HG03108 (cell line): ENCODE data around the gene AJM1.
"Not testable (repeated sequence)": the region's sequence is repeated elsewhere in the genome, so short reads cannot be mapped to it uniquely, and the experiment has no call there.

Source experiments
- ATAC-seq: cut with Tn5 transposase; IDR thresholded peaks from one replicate; pipeline ENCODE4 v1.9.1; 2021; ENCODE audit warnings: moderate library complexity; ENCODE audit not compliant: unreplicated experiment

AJM1 gene

GRCh38 chr9:136866898-136867421 is 24.7 kb downstream of the AJM1 start:
- not testable (repeated sequence) for ATAC-seq

GRCh38 chr9:136867480-136867879 is 25.2 kb downstream of the AJM1 start:
- ATAC-seq: no peak

GRCh38 chr9:136867917-136868316 is 25.6 kb downstream of the AJM1 start:
- ATAC-seq: no peak

GRCh38 chr9:136868644-136869043 is 26.4 kb downstream of the AJM1 start:
- ATAC-seq: no peak

GRCh38 chr9:136869611-136870010 is 27.3 kb downstream of the AJM1 start:
- ATAC-seq: not testable (repeated sequence)

- no peak for ATAC-seq
These were observed 32.9 kb downstream of the AJM1 start for GRCh38 chr9:136875155-136875554.

- no peak for ATAC-seq
These were observed 34.2 kb downstream of the AJM1 start for GRCh38 chr9:136876476-136876875.

- no peak for ATAC-seq
These were observed 38.4 kb downstream of the AJM1 start for GRCh38 chr9:136880651-136881050.

GRCh38 chr9:136881691-136882108 is 39.4 kb downstream of the AJM1 start:
- ATAC-seq: peak; percentile 30

GRCh38 chr9:136882109-136882946 is 40.0 kb downstream of the AJM1 start:
- ATAC-seq: peak; percentile 25

GRCh38 chr9:136882947-136883283 is 40.6 kb downstream of the AJM1 start:
- not testable (repeated sequence) for ATAC-seq

- not testable (repeated sequence) for ATAC-seq
These were observed 41.4 kb downstream of the AJM1 start for GRCh38 chr9:136883670-136884069.

GRCh38 chr9:136885950-136886578 is 43.8 kb downstream of the AJM1 start, which contains the start of gene TRAF2:
Gene TRAF2 (plus strand): TSS chr9:136886516. CDS start chr9:136898741, 12,225 bp downstream.
- ATAC-seq: peak; percentile 83

GRCh38 chr9:136886610-136887597 is 44.6 kb downstream of the AJM1 start:
- ATAC-seq: peak; percentile 16

- ATAC-seq: no peak
These were observed 46.2 kb downstream of the AJM1 start for GRCh38 chr9:136888454-136888853.

GRCh38 chr9:136889858-136890257 is 47.6 kb downstream of the AJM1 start:
- no peak for ATAC-seq

GRCh38 chr9:136890661-136891060 is 48.4 kb downstream of the AJM1 start:
- no peak for ATAC-seq
